HepG2 (cell line): ENCODE results near the gene FNDC3B. TPM values are rescaled to one million over a fixed set of nuclear protein-coding genes. Genes with fewer than 3 reads are reported as not detected.

Source experiments
- CEBPB ChIP-seq: IDR thresholded peaks from 2 replicates; pipeline ENCODE4 v1.6.1; 2011; ENCODE audit warnings: low read depth, low read length, improper control_type of control experiment, borderline replicate concordance
- EHMT2 ChIP-seq: fragments of 200-600 bp; sonication (generic); IDR thresholded peaks from 2 replicates; pipeline ENCODE4 v1.7.0; 2017; ENCODE audit warnings: antibody characterized with exemption, low read depth, low read length, borderline replicate concordance
- HDAC2 ChIP-seq: sonication (generic); formaldehyde crosslinking; IDR thresholded peaks from 2 replicates; pipeline ENCODE4 v1.4.0; 2020; ENCODE audit warnings: missing genetic modification reagents
- MBD4 ChIP-seq: IDR thresholded peaks from 2 replicates; pipeline ENCODE4 v1.6.1; 2012; ENCODE audit warnings: low read length, inconsistent platforms, borderline replicate concordance
- NCOA5 ChIP-seq: sonication (generic); formaldehyde crosslinking; IDR thresholded peaks from 2 replicates; pipeline ENCODE4 v1.4.0; 2020; ENCODE audit warnings: missing genetic modification reagents
- ONECUT2 ChIP-seq: sonication (generic); formaldehyde crosslinking; IDR thresholded peaks from 2 replicates; pipeline ENCODE4 v1.4.0; 2020; ENCODE audit warnings: missing genetic modification reagents
- POLR2G ChIP-seq: fragments of 200-400 bp; formaldehyde crosslinking; IDR thresholded peaks from 2 replicates; pipeline ENCODE4 v1.6.1; 2018; ENCODE audit warnings: mild to moderate bottlenecking, low read depth, low read length, moderate library complexity
- RXRA ChIP-seq: sonication (generic); formaldehyde crosslinking; IDR thresholded peaks from 2 replicates; pipeline ENCODE4 v1.5.1; 2020; ENCODE audit warnings: missing genetic modification reagents
- SMAD3 ChIP-seq: sonication (generic); formaldehyde crosslinking; IDR thresholded peaks from 2 replicates; pipeline ENCODE4 v1.4.0; 2020; ENCODE audit warnings: missing genetic modification reagents
- TRAFD1 ChIP-seq: sonication (generic); formaldehyde crosslinking; IDR thresholded peaks from 2 replicates; pipeline ENCODE4 v1.5.1; 2020; ENCODE audit warnings: missing genetic modification reagents, mild to moderate bottlenecking, borderline replicate concordance
- TRIM22 ChIP-seq: fragments of 450-650 bp; IDR thresholded peaks from 2 replicates; pipeline ENCODE4 v1.6.1; 2017
- ZBTB21 ChIP-seq: sonication (generic); formaldehyde crosslinking; IDR thresholded peaks from 2 replicates; pipeline ENCODE4 v1.4.0; 2020; ENCODE audit warnings: missing genetic modification reagents
- ZBTB25 ChIP-seq: IDR thresholded peaks from 2 replicates; pipeline ENCODE4 v1.6.1; 2018; ENCODE audit warnings: missing genetic modification reagents
- ZNF263 ChIP-seq: sonication (generic); formaldehyde crosslinking; IDR thresholded peaks from 2 replicates; pipeline ENCODE4 v1.4.0; 2020; ENCODE audit warnings: missing genetic modification reagents
- ZNF275 ChIP-seq: sonication (generic); formaldehyde crosslinking; IDR thresholded peaks from 2 replicates; pipeline ENCODE4 v1.8.0; 2022; ENCODE audit warnings: missing genetic modification reagents, mild to moderate bottlenecking, inconsistent platforms, borderline replicate concordance
- ZNF280B ChIP-seq: sonication (generic); formaldehyde crosslinking; IDR thresholded peaks from 2 replicates; pipeline ENCODE4 v1.5.0; 2020; ENCODE audit warnings: missing genetic modification reagents, mild to moderate bottlenecking, borderline replicate concordance
- ZNF597 ChIP-seq: sonication (generic); formaldehyde crosslinking; IDR thresholded peaks from 2 replicates; pipeline ENCODE4 v1.5.0; 2020; ENCODE audit warnings: missing genetic modification reagents
- ZNF704 ChIP-seq: sonication (generic); formaldehyde crosslinking; IDR thresholded peaks from 2 replicates; pipeline ENCODE4 v1.8.1; 2023; ENCODE audit warnings: mild to moderate bottlenecking, inconsistent platforms, moderate library complexity, missing genetic modification reagents, borderline replicate concordance
- polyA plus RNA-seq, 8 experiments: library from polyadenylated mRNA; depleted of rRNA in 3 of 8; stranded (reverse) in 7 of 8; unstranded in 1 of 8; fragments of >200 nt; fragmentation: Illumina TruSeq in 4 of 8; extraction: Trizol in 4 of 8; gene quantifications; 2 replicates each; pipeline versions ENCODE4 v1.2.1 to v1.2.3, GENCODE V29; 2011 to 2016; ENCODE audit warnings: low read depth in 4 of 8, missing spikeins in 1 of 8, mixed read lengths in 1 of 8; ENCODE audit not compliant: insufficient read depth in 1 of 8
- total RNA-seq, 5 experiments: library from RNA; depleted of rRNA; stranded (reverse); fragments of >200 nt; fragmentation: Illumina TruSeq; extraction: Trizol; gene quantifications; 2 replicates each; pipeline ENCODE4 v1.2.3, GENCODE V29; 2016; ENCODE audit warnings: low read depth in 1 of 5

The FNDC3B gene
- total and polyA plus RNA-seq, 2 of the 13 experiments (the other 11 are each of a cell fraction or from before 2014, with no cell fraction given) = 74.8 to 103 TPM

- TF ChIP-seq RXRA (CRISPR knock-in tag) (peak; percentile 97; the same call in 1 of the 2 replicates), MBD4 (peak; percentile 36; the same call in 1 of the 2 replicates), ZNF704 (CRISPR knock-in tag) (no peak), EHMT2 (no peak), TRIM22 (no peak), ZNF275 (CRISPR knock-in tag) (no peak), ZNF597 (no peak), HDAC2 (CRISPR knock-in tag) (peak; percentile 99), CEBPB (peak; percentile 99), ZBTB21 (0 out of 2 replicates have a peak, but pooled peaks have one; percentile 44), NCOA5 (CRISPR knock-in tag) (no peak), ZNF263 (CRISPR knock-in tag) (0 out of 2 replicates have a peak, but pooled peaks have one; percentile 21), POLR2G (peak; percentile 56), ZBTB25 (CRISPR knock-in tag) (peak; percentile 83), ZNF280B (CRISPR knock-in tag) (no peak), ONECUT2 (CRISPR knock-in tag) (peak; percentile 80), TRAFD1 (CRISPR knock-in tag) (no peak), SMAD3 (CRISPR knock-in tag) (peak; percentile 95)
Measured at GRCh38 chr3:172140499-172141391, 101.4 kb downstream of the FNDC3B start (continued).
